H1 (cell line): ENCODE measurements around the gene SIPA1L3. TPM values are rescaled to one million over a fixed set of nuclear protein-coding genes. Genes with fewer than 3 reads are reported as not detected.

Experiments used
- BCL11A ChIP-seq, 2 experiments: IDR thresholded peaks; one replicate each; pipeline ENCODE4 v1.6.1; 2011; ENCODE audit warnings: low read depth in 2 of 2, low read length in 2 of 2, mild to moderate bottlenecking in 2 of 2
- CREB1 ChIP-seq: IDR thresholded peaks from 2 replicates; pipeline ENCODE4 v1.6.1; 2012; ENCODE audit warnings: inconsistent platforms
- CTBP2 ChIP-seq: IDR thresholded peaks from 2 replicates; pipeline ENCODE4 v1.7.0; 2011; ENCODE audit warnings: borderline replicate concordance, mild to moderate bottlenecking, moderate library complexity, mixed read lengths, low read length; ENCODE audit not compliant: insufficient read depth, insufficient read length
- EP300 ChIP-seq, 2 experiments: IDR thresholded peaks; 1 replicate in 1 of 2; 2 replicates in 1 of 2; pipeline ENCODE4 v1.6.1; 2011 to 2012; ENCODE audit warnings: low read depth in 2 of 2, low read length in 2 of 2, mild to moderate bottlenecking in 2 of 2, borderline replicate concordance in 1 of 2, inconsistent platforms in 1 of 2, moderate library complexity in 1 of 2
- GABPA ChIP-seq: IDR thresholded peaks from 2 replicates; pipeline ENCODE4 v1.6.1; 2011; ENCODE audit warnings: mild to moderate bottlenecking, low read length, moderate library complexity, borderline replicate concordance; ENCODE audit not compliant: insufficient read depth
- HDAC6 ChIP-seq: IDR thresholded peaks from one replicate; pipeline ENCODE4 v1.7.1; 2012; ENCODE audit warnings: low read depth, mild to moderate bottlenecking, inconsistent platforms, low read length, moderate library complexity
- JUN ChIP-seq: IDR thresholded peaks from 2 replicates; pipeline ENCODE4 v1.6.1; 2011; ENCODE audit warnings: low read depth, mild to moderate bottlenecking, improper control_type of control experiment, low read length
- KDM5A ChIP-seq: fragments of 200-600 bp; IDR thresholded peaks from 2 replicates; pipeline ENCODE4 v1.7.1; 2012; ENCODE audit warnings: mild to moderate bottlenecking, low read length, inconsistent platforms, mixed read lengths
- NANOG ChIP-seq: IDR thresholded peaks from 2 replicates; pipeline ENCODE4 v1.6.1; 2011; ENCODE audit warnings: low read length, low read depth, mild to moderate bottlenecking, inconsistent platforms; ENCODE audit not compliant: insufficient read depth, poor library complexity, severe bottlenecking
- NRF1 ChIP-seq: IDR thresholded peaks from 2 replicates; pipeline ENCODE4 v1.6.1; 2011; ENCODE audit warnings: mild to moderate bottlenecking, low read depth, low read length, improper control_type of control experiment
- PHF8 ChIP-seq: fragments of 200-600 bp; sonication (generic); conservative IDR thresholded peaks from 2 replicates; pipeline ENCODE4 v1.7.1; 2012; ENCODE audit warnings: low read depth, mild to moderate bottlenecking, inconsistent platforms, low read length, moderate library complexity
- POLR2A ChIP-seq, 2 experiments: IDR thresholded peaks; 1 replicate in 1 of 2; 2 replicates in 1 of 2; pipeline ENCODE4 v1.6.1; 2011; ENCODE audit warnings: low read depth in 2 of 2, low read length in 2 of 2, mild to moderate bottlenecking in 2 of 2; ENCODE audit errors: control extremely low read depth in 1 of 2
- POLR2AphosphoS5 ChIP-seq: IDR thresholded peaks from 2 replicates; pipeline ENCODE4 v1.6.1; 2011; ENCODE audit warnings: low read depth, low read length
- POU5F1 ChIP-seq: IDR thresholded peaks from 2 replicates; pipeline ENCODE4 v1.6.1; 2011; ENCODE audit warnings: low read depth, mild to moderate bottlenecking, low read length, moderate library complexity
- RNF2 ChIP-seq: fragments of 200-900, 300-1000 bp; sonication (generic); IDR thresholded peaks from 2 replicates; pipeline ENCODE4 v1.7.1; 2016; ENCODE audit warnings: borderline replicate concordance, low read depth, mild to moderate bottlenecking, antibody characterized with exemption, low read length; ENCODE audit not compliant: poor library complexity, severe bottlenecking; ENCODE audit errors: missing control alignments
- SIN3A ChIP-seq, 2 experiments: IDR thresholded peaks in 1 of 2; conservative IDR thresholded peaks in 1 of 2; 2 replicates each; pipeline ENCODE4 v1.6.1; 2011 to 2012; ENCODE audit warnings: low read length in 2 of 2, improper control_type of control experiment in 1 of 2, low read depth in 1 of 2, mild to moderate bottlenecking in 1 of 2
- SIRT6 ChIP-seq: IDR thresholded peaks from one replicate; pipeline ENCODE4 v1.7.1; 2012; ENCODE audit warnings: low read length, inconsistent platforms
- SP1 ChIP-seq: IDR thresholded peaks from 2 replicates; pipeline ENCODE4 v1.6.1; 2011; ENCODE audit warnings: low read depth, low read length
- SRF ChIP-seq: IDR thresholded peaks from 2 replicates; pipeline ENCODE4 v1.6.1; 2011; ENCODE audit warnings: mild to moderate bottlenecking, low read depth, low read length, moderate library complexity
- SUZ12 ChIP-seq: fragments of 200-600 bp; sonication (generic); IDR thresholded peaks from 2 replicates; pipeline ENCODE4 v1.6.1; 2012; ENCODE audit warnings: mild to moderate bottlenecking, inconsistent platforms, low read length, moderate library complexity, mixed read lengths
- TAF1 ChIP-seq: IDR thresholded peaks from 2 replicates; pipeline ENCODE4 v1.6.1; 2011; ENCODE audit warnings: mild to moderate bottlenecking, low read depth, low read length
- TAF7 ChIP-seq: optimal IDR thresholded peaks from 2 replicates; pipeline ENCODE3; 2011; ENCODE audit warnings: low read depth, mild to moderate bottlenecking, inconsistent platforms, low read length, moderate library complexity, borderline replicate concordance
- TBP ChIP-seq: IDR thresholded peaks from 2 replicates; pipeline ENCODE4 v1.6.1; 2011; ENCODE audit warnings: low read depth, low read length, improper control_type of control experiment
- TCF12 ChIP-seq: IDR thresholded peaks from 2 replicates; pipeline ENCODE4 v1.6.1; 2011; ENCODE audit warnings: low read depth, mild to moderate bottlenecking, low read length
- YY1 ChIP-seq: IDR thresholded peaks from 2 replicates; pipeline ENCODE4 v1.6.1; 2011; ENCODE audit warnings: low read depth, mild to moderate bottlenecking, low read length
- polyA plus RNA-seq, 7 experiments: library from polyadenylated mRNA; depleted of rRNA in 3 of 7; stranded (reverse) in 5 of 7; unstranded in 2 of 7; fragments of >200 nt in 5 of 7; fragments of 200-250 nt in 2 of 7; gene quantifications; 1 replicate in 5 of 7; 2 replicates in 1 of 7; 4 replicates in 1 of 7; pipeline versions ENCODE4 v1.2.1 to v1.2.3, GENCODE V29; 2011 to 2013; ENCODE audit warnings: missing spikeins in 2 of 7, mixed read lengths in 2 of 7
- total RNA-seq: library from RNA; stranded (reverse); fragmentation: NEBNext Ultra II Directional; extraction: Animal tissue kit (Norgen Biotek cat#: 25700); gene quantifications from 2 replicates; pipeline ENCODE4 v1.2.1, GENCODE V29; 2021

The SIPA1L3 gene
- total and polyA plus RNA-seq, 2 of the 8 experiments (the other 6 are each of a cell fraction or from before 2014, with no cell fraction given) = 15.0 to 54.9 TPM

GRCh38 chr19:38142176-38143035 is 235.4 kb downstream of the SIPA1L3 start (continued):
- TF ChIP-seq TAF1 (no peak), SUZ12 (no peak), BCL11A (IDR thresholded peaks at IDR 0.05; ENCODE audit: low read depth in 2 of 2, low read length in 2 of 2) (no peak), SIN3A (conservative IDR thresholded peaks at IDR 0.05 in 1 of 2, IDR thresholded peaks at IDR 0.05 in 1 of 2; ENCODE audit: low read depth in 1 of 2, low read length in 2 of 2) (peak in 1 of 2 experiments; percentile 62; a peak in 1 of 4 replicates), SIRT6 (no peak), GABPA (peak; percentile 30; the same call in 1 of the 2 replicates), RNF2 (no peak), TAF7 (no peak), TBP (no peak), PHF8 (no peak), KDM5A (no peak), HDAC6 (no peak), EP300 (IDR thresholded peaks at IDR 0.05; ENCODE audit: borderline replicate concordance in 1 of 2, low read depth in 2 of 2, low read length in 2 of 2) (no peak), TCF12 (no peak), CTBP2 (no peak), POLR2AphosphoS5 (no peak), POU5F1 (no peak), NANOG (no peak), SP1 (no peak), SRF (no peak), POLR2A (IDR thresholded peaks at IDR 0.05; ENCODE audit: control extremely low read depth in 1 of 2, low read depth in 2 of 2, low read length in 2 of 2) (no peak), YY1 (no peak), NRF1 (no peak), CREB1 (peak; percentile 15; the same call in 1 of the 2 replicates), JUN (no peak)
